Measurements from ENCODE around the gene HSP90AB1. TPM values are rescaled to one million over a fixed set of nuclear protein-coding genes. Genes with fewer than 3 reads are reported as not detected.

The HSP90AB1 gene
- total and polyA plus RNA-seq, 2 experiments from 2014 or later = 440 to 891 TPM

GRCh38 chr6:44297063-44298038, 50.5 kb downstream of the HSP90AB1 start:
- Histone ChIP-seq H3K36me3 (replicated peaks; ENCODE audit: insufficient read depth, low read depth) (no peaks in the 10 kb centered on the region), H3K79me2 (no peaks in the 10 kb centered on the region), H3K27me3 (peaks cover 55% of the 10 kb centered on the region), H2AFZ (no peak overlapping the region), H3K4me1 (ENCODE audit: insufficient read depth) (peaks cover 3% of the 10 kb centered on the region), H3K4me3 (peak overlapping the region; percentile 36), H3K27ac (no peak overlapping the region), H4K20me1 (ENCODE audit: insufficient read depth, poor library complexity, severe bottlenecking) (no peaks in the 10 kb centered on the region), H3K4me2 (peak overlapping the region; percentile 100), H3K9me2 (replicated peaks; ENCODE audit: insufficient read depth) (no peaks in the 10 kb centered on the region), H3K9me3 (ENCODE audit: low read depth) (no peaks in the 10 kb centered on the region)
- WGBS (ENCODE audit: low lambda C conversion rate, missing lambda C conversion rate) = 2% methylated on average over 85 of the region's 86 CpGs
- peak; percentile 70 for DNase-seq (ENCODE audit: low spot score)
- no peak for TF ChIP-seq EZH2 (IDR thresholded peaks at IDR 0.05; ENCODE audit: borderline replicate concordance)
- no peak for TF ChIP-seq CTCF (IDR thresholded peaks at IDR 0.05; ENCODE audit: poor library complexity)
- no peak for TF ChIP-seq EZH2phosphoT487 (IDR thresholded peaks at IDR 0.05; ENCODE audit: low read depth, severe bottlenecking, unreplicated experiment)

GRCh38 chr6:44298055-44298803, 51.3 kb downstream of the HSP90AB1 start:
- TF ChIP-seq EZH2 (IDR thresholded peaks at IDR 0.05; ENCODE audit: borderline replicate concordance) (no peak), EZH2phosphoT487 (IDR thresholded peaks at IDR 0.05; ENCODE audit: low read depth, severe bottlenecking, unreplicated experiment) (no peak), CTCF (IDR thresholded peaks at IDR 0.05; ENCODE audit: poor library complexity) (no peak)
- peaks cover 3% of the 10 kb centered on the region for H3K4me1 ChIP-seq (ENCODE audit: insufficient read depth)
- H3K27ac ChIP-seq = no peak overlapping the region
- peak overlapping the region; percentile 36 for H3K4me3 ChIP-seq
- H3K27me3 ChIP-seq = peaks cover 49% of the 10 kb centered on the region
- no peak for DNase-seq (ENCODE audit: low spot score)
- no peak overlapping the region for H2AFZ ChIP-seq
- H3K9me2 ChIP-seq (replicated peaks; ENCODE audit: insufficient read depth) = no peaks in the 10 kb centered on the region
- H3K9me3 ChIP-seq (ENCODE audit: low read depth) = no peaks in the 10 kb centered on the region
- H3K36me3 ChIP-seq (replicated peaks; ENCODE audit: insufficient read depth, low read depth) = no peaks in the 10 kb centered on the region
- H3K4me2 ChIP-seq = peak overlapping the region; percentile 100
- no peaks in the 10 kb centered on the region for H3K79me2 ChIP-seq
- 43% methylated on average over 20 of the region's 20 CpGs for WGBS (ENCODE audit: low lambda C conversion rate, missing lambda C conversion rate)
- no peaks in the 10 kb centered on the region for H4K20me1 ChIP-seq (ENCODE audit: insufficient read depth, poor library complexity, severe bottlenecking)

- no peak for TF ChIP-seq CTCF (IDR thresholded peaks at IDR 0.05; ENCODE audit: poor library complexity)
- no peak for TF ChIP-seq EZH2phosphoT487 (IDR thresholded peaks at IDR 0.05; ENCODE audit: low read depth, severe bottlenecking, unreplicated experiment)
- TF ChIP-seq EZH2 (IDR thresholded peaks at IDR 0.05; ENCODE audit: borderline replicate concordance) = no peak
- no peaks in the 10 kb centered on the region for H3K79me2 ChIP-seq
- no peaks in the 10 kb centered on the region for H3K36me3 ChIP-seq (replicated peaks; ENCODE audit: insufficient read depth, low read depth)
- H3K9me2 ChIP-seq (replicated peaks; ENCODE audit: insufficient read depth) = no peaks in the 10 kb centered on the region
- WGBS (ENCODE audit: low lambda C conversion rate, missing lambda C conversion rate) = 91% methylated on average over 3 of the region's 3 CpGs
- no peak for DNase-seq (ENCODE audit: low spot score)
- H3K9me3 ChIP-seq (ENCODE audit: low read depth) = no peaks in the 10 kb centered on the region
- H2AFZ ChIP-seq = no peak overlapping the region
- no peak overlapping the region for H3K27ac ChIP-seq
- H3K4me3 ChIP-seq = no peak overlapping the region
- H4K20me1 ChIP-seq (ENCODE audit: insufficient read depth, poor library complexity, severe bottlenecking) = no peaks in the 10 kb centered on the region
- H3K4me2 ChIP-seq = no peak overlapping the region
- H3K27me3 ChIP-seq = peaks cover 49% of the 10 kb centered on the region
- H3K4me1 ChIP-seq (ENCODE audit: insufficient read depth) = peaks cover 3% of the 10 kb centered on the region
These were observed 52.0 kb downstream of the HSP90AB1 start for GRCh38 chr6:44298864-44299263.

Data from hepatocyte (in vitro differentiated cells).